ENCODE data around the gene STK4. TPM values are rescaled to one million over a fixed set of nuclear protein-coding genes. Genes with fewer than 3 reads are reported as not detected.

Gene STK4
- total RNA-seq, 1 experiment from 2014 or later = 60.9 TPM

GRCh38 chr20:45017281-45017680, 51.0 kb downstream of the STK4 start:
- Histone ChIP-seq H4K20me1 (ENCODE audit: insufficient read depth) (no peaks in the 10 kb centered on the region), H3K4me2 (no peak overlapping the region), H3K4me3 (no peak overlapping the region), H3K79me2 (ENCODE audit: low read depth) (0 out of 2 replicates have a peak, but pooled peaks cover 3% of the 10 kb centered on the region), H3F3A (ENCODE audit: insufficient read depth, low read depth) (peaks cover 25% of the 10 kb centered on the region), H3K36me3 (ENCODE audit: low read depth) (peaks cover 21% of the 10 kb centered on the region), H2AFZ (no peak overlapping the region), H3K4me1 (replicated peaks; ENCODE audit: insufficient read depth) (peaks cover 34% of the 10 kb centered on the region), H3K27ac (no peak overlapping the region), H3K9me3 (ENCODE audit: insufficient read depth, low read depth) (no peaks in the 10 kb centered on the region), H3K27me3 (ENCODE audit: insufficient read depth, low read depth) (no peaks in the 10 kb centered on the region), H3K9me2 (ENCODE audit: insufficient read depth) (no peaks in the 10 kb centered on the region)
- POLR2A ChIA-PET (ENCODE audit: unreplicated experiment) = interaction anchor here (0.5 kb wide), 1 partner anchor 57 kb away, joined by 3 read pairs; the partner anchor contains the start of gene TOMM34
- no TSS peak for BruUV-seq (replicated peaks)
- TF ChIP-seq EZH2 (IDR thresholded peaks at IDR 0.05; ENCODE audit: low read depth) = no peak
- intact Hi-C loops (cut with micrococcal nuclease; ENCODE audit: unreplicated experiment) = no loop called here
- no peak for DNase-seq
- CTCF ChIA-PET = interaction anchor here (0.6 to 0.9 kb wide), 2 partner anchors 60 to 106 kb away, joined by 3 to 5 read pairs; no protein-coding TSS in a partner anchor

GRCh38 chr20:45017857-45018256, 51.5 kb downstream of the STK4 start:
- Histone ChIP-seq H3K4me1 (replicated peaks; ENCODE audit: insufficient read depth) (peaks cover 30% of the 10 kb centered on the region), H3K79me2 (ENCODE audit: low read depth) (0 out of 2 replicates have a peak, but pooled peaks cover 3% of the 10 kb centered on the region), H3K9me2 (ENCODE audit: insufficient read depth) (no peaks in the 10 kb centered on the region), H3K27ac (no peak overlapping the region), H3K9me3 (ENCODE audit: insufficient read depth, low read depth) (no peaks in the 10 kb centered on the region), H3K27me3 (ENCODE audit: insufficient read depth, low read depth) (no peaks in the 10 kb centered on the region), H3F3A (ENCODE audit: insufficient read depth, low read depth) (peaks cover 21% of the 10 kb centered on the region), H3K4me3 (no peak overlapping the region), H4K20me1 (ENCODE audit: insufficient read depth) (no peaks in the 10 kb centered on the region), H3K36me3 (ENCODE audit: low read depth) (peaks cover 21% of the 10 kb centered on the region), H2AFZ (no peak overlapping the region), H3K4me2 (no peak overlapping the region)
- no TSS peak for BruUV-seq (replicated peaks)
- no peak for TF ChIP-seq EZH2 (IDR thresholded peaks at IDR 0.05; ENCODE audit: low read depth)
- intact Hi-C loops (cut with micrococcal nuclease; ENCODE audit: unreplicated experiment) = no loop called here
- POLR2A ChIA-PET (ENCODE audit: unreplicated experiment) = interaction anchor here (0.5 kb wide), 1 partner anchor 58 kb away, joined by 3 read pairs; the partner anchor contains the start of gene TOMM34
- DNase-seq = no peak
- CTCF ChIA-PET = no interaction called here

- no TSS peak for BruUV-seq (replicated peaks)
- TF ChIP-seq EZH2 (IDR thresholded peaks at IDR 0.05; ENCODE audit: low read depth) (no peak), CTCF (conservative IDR thresholded peaks at IDR 0.05) (no peak)
- Histone ChIP-seq H4K20me1 (ENCODE audit: insufficient read depth) (no peaks in the 10 kb centered on the region), H3K27ac (no peak overlapping the region), H2AFZ (no peak overlapping the region), H3K9me3 (ENCODE audit: insufficient read depth, low read depth) (no peaks in the 10 kb centered on the region), H3K9me2 (ENCODE audit: insufficient read depth) (no peaks in the 10 kb centered on the region), H3K4me2 (no peak overlapping the region), H3K4me3 (no peak overlapping the region), H3K36me3 (ENCODE audit: low read depth) (peaks cover 21% of the 10 kb centered on the region), H3K27me3 (ENCODE audit: insufficient read depth, low read depth) (no peaks in the 10 kb centered on the region), H3K79me2 (ENCODE audit: low read depth) (0 out of 2 replicates have a peak, but pooled peaks cover 3% of the 10 kb centered on the region), H3F3A (ENCODE audit: insufficient read depth, low read depth) (peaks cover 13% of the 10 kb centered on the region), H3K4me1 (replicated peaks; ENCODE audit: insufficient read depth) (peaks cover 17% of the 10 kb centered on the region)
- no peak for DNase-seq
- CTCF ChIA-PET = interaction anchor here (0.6 kb wide), 1 partner anchor 84 kb away, joined by 6 read pairs; no protein-coding TSS in a partner anchor
- POLR2A ChIA-PET (ENCODE audit: unreplicated experiment) = no interaction called here
- intact Hi-C loops (cut with micrococcal nuclease; ENCODE audit: unreplicated experiment) = no loop called here
These were observed 52.9 kb downstream of the STK4 start for GRCh38 chr20:45019027-45019761.

- CTCF ChIA-PET = no interaction called here
- no peak for DNase-seq
- peaks cover 9% of the 10 kb centered on the region for H3F3A ChIP-seq (ENCODE audit: insufficient read depth, low read depth)
- no peaks in the 10 kb centered on the region for H3K27me3 ChIP-seq (ENCODE audit: insufficient read depth, low read depth)
- no TSS peak for BruUV-seq (replicated peaks)
- no peak overlapping the region for H3K4me3 ChIP-seq
- H3K9me2 ChIP-seq (ENCODE audit: insufficient read depth) = no peaks in the 10 kb centered on the region
- peaks cover 11% of the 10 kb centered on the region for H3K4me1 ChIP-seq (replicated peaks; ENCODE audit: insufficient read depth)
- POLR2A ChIA-PET (ENCODE audit: unreplicated experiment) = no interaction called here
- peaks cover 25% of the 10 kb centered on the region for H3K36me3 ChIP-seq (ENCODE audit: low read depth)
- no peak overlapping the region for H3K4me2 ChIP-seq
- TF ChIP-seq CTCF (conservative IDR thresholded peaks at IDR 0.05) = no peak
- H3K27ac ChIP-seq = peak overlapping the region; percentile 8; the same call in 1 of the 2 replicates
- intact Hi-C loops (cut with micrococcal nuclease; ENCODE audit: unreplicated experiment) = no loop called here
- H3K79me2 ChIP-seq (ENCODE audit: low read depth) = 0 out of 2 replicates have a peak, but pooled peaks cover 3% of the 10 kb centered on the region
- no peak overlapping the region for H2AFZ ChIP-seq
- H3K9me3 ChIP-seq (ENCODE audit: insufficient read depth, low read depth) = no peaks in the 10 kb centered on the region
- H4K20me1 ChIP-seq (ENCODE audit: insufficient read depth) = no peaks in the 10 kb centered on the region
These were observed 53.4 kb downstream of the STK4 start for GRCh38 chr20:45019762-45020123.
